HL-60 (cell line): Measurements from ENCODE around the gene ADGRA1.

Experiments used
- DNase-seq, 2 experiments: peaks; one replicate each; pipeline ENCODE4 v3.0.0-alpha.2; 2010 to 2020; ENCODE audit warnings: low read depth in 1 of 2, low spot score in 1 of 2
- H3K27ac ChIP-seq: fragments of 250-450 bp; sonication (Bioruptor Pico); replicated peaks from 2 replicates; pipeline ENCODE4 v1.5.1; 2020; ENCODE audit warnings: mild to moderate bottlenecking, moderate library complexity
- H3K27me3 ChIP-seq: fragments of 250-450 bp; sonication (Bioruptor Pico); 2 replicates; pipeline ENCODE4 v1.5.1; 2021; ENCODE audit warnings: mild to moderate bottlenecking, moderate library complexity; ENCODE audit not compliant: insufficient read depth, poor library complexity, severe bottlenecking
- H3K4me3 ChIP-seq: replicated peaks from 2 replicates; pipeline ENCODE4 v1.5.1; 2011; ENCODE audit warnings: mild to moderate bottlenecking, control low read depth, low read length; ENCODE audit not compliant: insufficient read depth
- GABPA ChIP-seq: IDR thresholded peaks from 2 replicates; pipeline ENCODE4 v1.6.1; 2012; ENCODE audit warnings: low read depth
- POLR2AphosphoS5 ChIP-seq: IDR thresholded peaks from 2 replicates; pipeline ENCODE4 v1.6.1; 2012; ENCODE audit warnings: low read depth
- SPI1 ChIP-seq: IDR thresholded peaks from 2 replicates; pipeline ENCODE4 v1.6.1; 2012; ENCODE audit warnings: low read depth, mild to moderate bottlenecking, borderline replicate concordance
- TF ChIP-seq, protein P1 (sequence below): IDR thresholded peaks from 2 replicates; pipeline ENCODE4 v1.6.1; 2012; ENCODE audit warnings: low read depth; ENCODE audit not compliant: insufficient replicate concordance
- TF ChIP-seq, protein P2 (sequence below): IDR thresholded peaks from one replicate; pipeline ENCODE4 v1.5.1; 2011; ENCODE audit warnings: low read length, control low read depth, inconsistent platforms; ENCODE audit not compliant: insufficient read depth

The ADGRA1 gene

DNA sequence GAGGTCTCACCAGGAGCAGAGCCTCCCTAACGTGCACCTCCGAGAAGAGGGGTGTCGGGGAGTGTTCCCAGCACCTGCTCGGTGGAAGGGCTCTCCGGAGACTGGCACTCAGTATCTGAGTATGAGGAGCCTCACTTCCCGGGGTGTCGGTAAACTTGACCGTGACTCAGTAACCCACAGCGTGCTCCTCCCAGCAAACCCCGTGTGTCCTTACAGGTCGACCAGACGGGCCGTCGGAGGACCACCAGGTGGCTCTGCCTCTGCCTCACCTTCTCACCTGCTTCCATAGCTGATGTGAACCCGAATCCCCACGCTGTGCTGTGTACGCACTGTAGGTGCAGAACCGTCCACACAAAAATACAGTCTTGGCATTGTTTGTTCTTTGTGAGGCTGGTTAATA is 43.3 kb downstream of the ADGRA1 start:
- TF ChIP-seq, protein P1, sequence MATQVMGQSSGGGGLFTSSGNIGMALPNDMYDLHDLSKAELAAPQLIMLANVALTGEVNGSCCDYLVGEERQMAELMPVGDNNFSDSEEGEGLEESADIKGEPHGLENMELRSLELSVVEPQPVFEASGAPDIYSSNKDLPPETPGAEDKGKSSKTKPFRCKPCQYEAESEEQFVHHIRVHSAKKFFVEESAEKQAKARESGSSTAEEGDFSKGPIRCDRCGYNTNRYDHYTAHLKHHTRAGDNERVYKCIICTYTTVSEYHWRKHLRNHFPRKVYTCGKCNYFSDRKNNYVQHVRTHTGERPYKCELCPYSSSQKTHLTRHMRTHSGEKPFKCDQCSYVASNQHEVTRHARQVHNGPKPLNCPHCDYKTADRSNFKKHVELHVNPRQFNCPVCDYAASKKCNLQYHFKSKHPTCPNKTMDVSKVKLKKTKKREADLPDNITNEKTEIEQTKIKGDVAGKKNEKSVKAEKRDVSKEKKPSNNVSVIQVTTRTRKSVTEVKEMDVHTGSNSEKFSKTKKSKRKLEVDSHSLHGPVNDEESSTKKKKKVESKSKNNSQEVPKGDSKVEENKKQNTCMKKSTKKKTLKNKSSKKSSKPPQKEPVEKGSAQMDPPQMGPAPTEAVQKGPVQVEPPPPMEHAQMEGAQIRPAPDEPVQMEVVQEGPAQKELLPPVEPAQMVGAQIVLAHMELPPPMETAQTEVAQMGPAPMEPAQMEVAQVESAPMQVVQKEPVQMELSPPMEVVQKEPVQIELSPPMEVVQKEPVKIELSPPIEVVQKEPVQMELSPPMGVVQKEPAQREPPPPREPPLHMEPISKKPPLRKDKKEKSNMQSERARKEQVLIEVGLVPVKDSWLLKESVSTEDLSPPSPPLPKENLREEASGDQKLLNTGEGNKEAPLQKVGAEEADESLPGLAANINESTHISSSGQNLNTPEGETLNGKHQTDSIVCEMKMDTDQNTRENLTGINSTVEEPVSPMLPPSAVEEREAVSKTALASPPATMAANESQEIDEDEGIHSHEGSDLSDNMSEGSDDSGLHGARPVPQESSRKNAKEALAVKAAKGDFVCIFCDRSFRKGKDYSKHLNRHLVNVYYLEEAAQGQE, result no peak
- TF ChIP-seq SPI1 (no peak), GABPA (no peak), POLR2AphosphoS5 (no peak)
- TF ChIP-seq, protein P2, sequence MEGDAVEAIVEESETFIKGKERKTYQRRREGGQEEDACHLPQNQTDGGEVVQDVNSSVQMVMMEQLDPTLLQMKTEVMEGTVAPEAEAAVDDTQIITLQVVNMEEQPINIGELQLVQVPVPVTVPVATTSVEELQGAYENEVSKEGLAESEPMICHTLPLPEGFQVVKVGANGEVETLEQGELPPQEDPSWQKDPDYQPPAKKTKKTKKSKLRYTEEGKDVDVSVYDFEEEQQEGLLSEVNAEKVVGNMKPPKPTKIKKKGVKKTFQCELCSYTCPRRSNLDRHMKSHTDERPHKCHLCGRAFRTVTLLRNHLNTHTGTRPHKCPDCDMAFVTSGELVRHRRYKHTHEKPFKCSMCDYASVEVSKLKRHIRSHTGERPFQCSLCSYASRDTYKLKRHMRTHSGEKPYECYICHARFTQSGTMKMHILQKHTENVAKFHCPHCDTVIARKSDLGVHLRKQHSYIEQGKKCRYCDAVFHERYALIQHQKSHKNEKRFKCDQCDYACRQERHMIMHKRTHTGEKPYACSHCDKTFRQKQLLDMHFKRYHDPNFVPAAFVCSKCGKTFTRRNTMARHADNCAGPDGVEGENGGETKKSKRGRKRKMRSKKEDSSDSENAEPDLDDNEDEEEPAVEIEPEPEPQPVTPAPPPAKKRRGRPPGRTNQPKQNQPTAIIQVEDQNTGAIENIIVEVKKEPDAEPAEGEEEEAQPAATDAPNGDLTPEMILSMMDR, result no peak
- H3K27me3 ChIP-seq, result no peaks in the 10 kb centered on the region
- DNase-seq, result no peak
- no peak overlapping the region for H3K27ac ChIP-seq
- H3K4me3 ChIP-seq, result no peak overlapping the region

DNA sequence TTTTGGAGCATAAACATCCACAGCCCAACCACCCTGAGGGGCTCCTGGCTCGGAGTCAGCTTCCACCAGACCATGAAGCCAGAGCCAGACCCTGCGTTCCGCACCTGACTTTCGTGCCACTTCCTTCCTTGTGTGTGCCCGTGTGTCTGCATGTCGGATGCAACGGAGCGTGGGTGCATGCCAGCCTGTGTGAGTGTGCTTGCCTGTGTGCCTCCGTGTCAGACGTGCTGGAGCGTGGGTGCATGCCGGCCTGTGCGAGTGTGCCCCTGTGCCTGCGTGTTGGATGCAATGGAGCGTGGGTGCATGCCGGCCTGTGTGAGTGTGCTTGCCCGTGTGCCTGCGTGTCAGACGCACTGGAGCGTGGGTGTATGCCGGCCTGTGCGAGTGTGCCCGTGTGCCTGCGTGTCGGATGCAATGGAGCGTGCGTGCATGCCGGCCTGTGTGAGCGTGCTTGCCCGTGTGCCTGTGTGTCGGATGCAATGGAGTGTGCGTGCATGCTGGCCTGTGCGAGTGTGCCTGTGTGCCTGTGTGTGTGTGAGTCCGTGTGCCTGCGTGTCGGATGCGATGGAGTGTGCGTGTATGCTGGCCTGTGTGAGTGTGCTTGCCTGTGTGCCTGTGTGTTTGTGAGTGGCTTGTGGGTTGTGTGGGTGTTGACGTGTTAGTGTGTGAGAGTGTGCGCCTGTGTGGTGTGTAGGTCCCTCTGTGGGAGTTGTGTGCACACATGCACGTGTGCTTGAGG is 44.2 kb downstream of the ADGRA1 start:
- H3K27ac ChIP-seq, result no peak overlapping the region
- H3K4me3 ChIP-seq, result no peak overlapping the region
- TF ChIP-seq SPI1, result no peak
- TF ChIP-seq GABPA, result no peak
- TF ChIP-seq, protein P2, result no peak
- H3K27me3 ChIP-seq, result no peaks in the 10 kb centered on the region
- DNase-seq, result no peak

DNA sequence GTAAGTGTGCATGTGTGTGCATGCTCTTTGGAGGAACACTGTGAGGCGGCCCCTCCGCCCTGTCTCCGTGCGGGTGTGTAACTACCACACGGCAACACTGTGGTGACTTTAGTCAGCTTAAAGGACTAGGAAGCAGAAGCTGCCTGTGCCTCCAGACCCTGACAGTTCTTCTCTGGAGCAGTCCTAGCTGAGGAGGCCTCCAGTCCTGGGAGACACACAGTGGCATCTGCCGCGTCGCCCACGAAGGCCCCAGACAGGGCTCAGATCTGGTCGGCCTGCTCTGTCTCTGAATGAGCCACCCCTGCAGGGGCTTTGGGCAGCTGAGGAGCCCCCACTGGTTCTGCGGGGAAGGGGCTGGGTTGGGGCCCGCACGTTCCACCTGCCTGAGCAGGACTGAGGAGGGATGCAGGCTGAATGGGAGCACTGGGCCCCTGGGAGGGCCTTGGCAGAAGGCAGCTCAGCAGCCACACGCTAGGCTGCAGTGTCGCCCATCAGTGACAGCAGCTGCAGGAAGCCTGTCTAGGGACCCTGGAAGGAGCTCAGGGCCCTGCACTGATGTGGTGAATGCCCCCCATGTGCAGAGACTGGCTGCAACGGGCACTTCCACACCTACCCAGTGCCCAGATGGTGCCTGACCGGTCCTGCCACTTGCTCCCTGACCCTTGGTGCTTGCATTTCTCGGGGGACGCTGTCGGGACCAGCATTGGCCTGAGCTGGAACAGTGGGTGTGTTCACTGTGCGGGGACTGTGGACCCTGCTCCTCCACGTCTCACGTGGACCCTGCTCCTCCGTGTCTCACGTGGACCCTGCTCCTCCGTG is 45.0 kb downstream of the ADGRA1 start:
- TF ChIP-seq POLR2AphosphoS5 (no peak), GABPA (no peak), SPI1 (no peak)
- TF ChIP-seq, protein P1, result no peak
- TF ChIP-seq, protein P2, result no peak
- no peak overlapping the region for H3K4me3 ChIP-seq
- H3K27ac ChIP-seq, result no peak overlapping the region
- no peak for DNase-seq
- H3K27me3 ChIP-seq, result no peaks in the 10 kb centered on the region
